BJ (cell line): Measurements from ENCODE around the gene VSIG2. TPM values are rescaled to one million over a fixed set of nuclear protein-coding genes. Genes with fewer than 3 reads are reported as not detected.

Experiments used
- CTCF ChIA-PET: fragments of 350-600 bp; formaldehyde crosslinking; extraction: SDS; loops from one replicate; lab custom pipeline; 2021; ENCODE audit warnings: antibody characterized with exemption, inconsistent platforms; lab: Yijun Ruan, JAX
- POLR2A ChIA-PET: fragments of 300-600 bp; sonication (Branson Sonifier 250); formaldehyde crosslinking; extraction: SDS; loops from one replicate; lab custom pipeline; 2021; ENCODE audit warnings: antibody characterized with exemption; lab: Charles Lee
- DNase-seq: peaks from one replicate; pipeline ENCODE4 v3.0.0-alpha.2; 2011; ENCODE audit warnings: low read depth
- H3K27me3 ChIP-seq: 2 replicates; pipeline ENCODE4 v1.6.0; 2011; ENCODE audit warnings: low read length; ENCODE audit not compliant: control insufficient read depth, insufficient read depth
- H3K36me3 ChIP-seq: 2 replicates; pipeline ENCODE4 v1.5.1; 2011; ENCODE audit warnings: low read length; ENCODE audit not compliant: control insufficient read depth, insufficient read depth
- H3K4me3 ChIP-seq: 2 replicates; pipeline ENCODE4 v1.5.1; 2011; ENCODE audit warnings: low read depth, mild to moderate bottlenecking, control low read depth, low read length
- polyA plus RNA-seq: library from polyadenylated mRNA; depleted of rRNA; stranded (reverse); fragments of >200 nt; gene quantifications from 2 replicates; pipeline ENCODE4 v1.2.3, GENCODE V29; 2011
- TF ChIP-seq, protein P1 (sequence below): IDR thresholded peaks from 2 replicates; pipeline ENCODE4 v1.5.1; 2011; ENCODE audit warnings: low read depth, mild to moderate bottlenecking, control low read depth, inconsistent platforms, low read length, moderate library complexity; ENCODE audit not compliant: insufficient read depth

Gene VSIG2
- polyA plus RNA-seq, 1 experiment: not detected

DNA sequence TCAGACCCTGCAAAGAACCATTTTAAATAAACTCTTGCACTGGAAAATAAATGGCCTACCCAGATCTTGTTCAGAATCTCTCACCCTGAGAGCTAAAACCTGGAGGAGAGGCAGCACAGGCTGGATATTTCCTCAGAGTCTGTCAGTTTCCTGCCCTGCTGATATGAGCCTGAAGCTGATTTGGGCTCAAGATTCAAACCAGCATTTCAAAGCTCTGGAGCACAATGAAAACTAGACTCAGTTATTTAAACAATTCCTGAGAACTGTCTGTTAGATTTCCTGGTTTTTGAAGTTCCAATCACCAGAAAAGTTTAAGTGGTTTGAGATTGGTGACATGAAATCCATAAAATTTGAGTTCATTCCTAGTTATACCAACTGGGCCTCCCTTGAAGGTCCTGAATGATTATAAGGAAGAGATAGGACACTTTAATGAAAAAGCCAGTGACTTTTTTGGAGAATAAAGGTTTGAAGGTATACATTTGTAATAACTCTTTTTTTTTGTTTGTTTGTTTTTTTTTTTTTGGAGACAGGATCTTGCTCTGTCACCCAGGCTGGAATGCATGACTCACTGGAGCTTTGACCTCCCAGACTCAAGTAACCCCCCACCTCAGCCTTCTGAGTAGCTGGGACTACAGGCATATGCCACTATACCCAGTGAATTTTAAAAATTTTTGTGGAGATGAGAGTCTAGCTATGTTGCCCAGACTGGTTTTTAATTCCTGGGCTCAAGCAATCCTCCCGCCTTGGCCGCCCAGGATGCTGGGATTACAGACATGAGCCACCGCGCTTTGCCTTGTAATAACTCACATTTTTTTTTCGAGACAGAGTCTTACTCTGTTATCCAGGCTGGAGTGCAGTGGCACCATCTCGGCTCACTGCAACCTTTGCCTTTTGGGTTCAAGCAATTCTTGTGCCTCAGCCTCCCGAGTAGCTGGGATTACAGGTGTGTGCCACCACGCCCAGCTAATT is 18.0 kb upstream of the VSIG2 start:
- ChIA-PET CTCF (interaction anchor here (0.8 to 3.0 kb wide), 5 partner anchors 24 to 100 kb away, joined by 3 to 10 read pairs (median 6); no protein-coding TSS in a partner anchor), POLR2A (no interaction called here)
- Histone ChIP-seq H3K4me3 (no peak overlapping the region), H3K36me3 (no peaks in the 10 kb centered on the region; the same call in none of the 2 replicates), H3K27me3 (no peaks in the 10 kb centered on the region)
- no peak for DNase-seq
- TF ChIP-seq, protein P1, sequence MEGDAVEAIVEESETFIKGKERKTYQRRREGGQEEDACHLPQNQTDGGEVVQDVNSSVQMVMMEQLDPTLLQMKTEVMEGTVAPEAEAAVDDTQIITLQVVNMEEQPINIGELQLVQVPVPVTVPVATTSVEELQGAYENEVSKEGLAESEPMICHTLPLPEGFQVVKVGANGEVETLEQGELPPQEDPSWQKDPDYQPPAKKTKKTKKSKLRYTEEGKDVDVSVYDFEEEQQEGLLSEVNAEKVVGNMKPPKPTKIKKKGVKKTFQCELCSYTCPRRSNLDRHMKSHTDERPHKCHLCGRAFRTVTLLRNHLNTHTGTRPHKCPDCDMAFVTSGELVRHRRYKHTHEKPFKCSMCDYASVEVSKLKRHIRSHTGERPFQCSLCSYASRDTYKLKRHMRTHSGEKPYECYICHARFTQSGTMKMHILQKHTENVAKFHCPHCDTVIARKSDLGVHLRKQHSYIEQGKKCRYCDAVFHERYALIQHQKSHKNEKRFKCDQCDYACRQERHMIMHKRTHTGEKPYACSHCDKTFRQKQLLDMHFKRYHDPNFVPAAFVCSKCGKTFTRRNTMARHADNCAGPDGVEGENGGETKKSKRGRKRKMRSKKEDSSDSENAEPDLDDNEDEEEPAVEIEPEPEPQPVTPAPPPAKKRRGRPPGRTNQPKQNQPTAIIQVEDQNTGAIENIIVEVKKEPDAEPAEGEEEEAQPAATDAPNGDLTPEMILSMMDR: no peak

DNA sequence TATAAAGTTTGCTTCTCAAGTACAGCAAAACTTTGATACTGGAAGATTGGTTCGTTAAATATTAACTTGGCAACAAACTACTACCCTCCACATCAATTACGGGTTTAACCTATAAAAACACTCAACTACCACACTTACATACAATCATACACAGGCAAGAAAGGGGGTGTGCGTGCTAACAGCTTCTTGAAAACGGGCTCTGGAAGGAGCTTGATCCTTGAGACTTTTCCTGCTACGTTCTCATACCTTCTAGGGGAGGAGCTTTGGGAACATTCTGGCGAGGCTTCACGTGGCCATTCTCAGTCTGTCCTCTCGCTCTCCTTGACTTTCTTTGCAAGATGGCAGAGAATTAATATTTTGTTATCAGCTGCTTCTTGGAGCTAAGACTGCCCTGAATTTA is 16.9 kb upstream of the VSIG2 start:
- TF ChIP-seq, protein P1: no peak
- no peaks in the 10 kb centered on the region; the same call in none of the 2 replicates for H3K36me3 ChIP-seq
- ChIA-PET POLR2A (no interaction called here), CTCF (interaction anchor here (1.9 to 3.0 kb wide), 4 partner anchors 11 to 69 kb away, joined by 5 to 10 read pairs (median 6); no protein-coding TSS in a partner anchor)
- H3K4me3 ChIP-seq: no peak overlapping the region
- no peak for DNase-seq
- no peaks in the 10 kb centered on the region for H3K27me3 ChIP-seq

DNA sequence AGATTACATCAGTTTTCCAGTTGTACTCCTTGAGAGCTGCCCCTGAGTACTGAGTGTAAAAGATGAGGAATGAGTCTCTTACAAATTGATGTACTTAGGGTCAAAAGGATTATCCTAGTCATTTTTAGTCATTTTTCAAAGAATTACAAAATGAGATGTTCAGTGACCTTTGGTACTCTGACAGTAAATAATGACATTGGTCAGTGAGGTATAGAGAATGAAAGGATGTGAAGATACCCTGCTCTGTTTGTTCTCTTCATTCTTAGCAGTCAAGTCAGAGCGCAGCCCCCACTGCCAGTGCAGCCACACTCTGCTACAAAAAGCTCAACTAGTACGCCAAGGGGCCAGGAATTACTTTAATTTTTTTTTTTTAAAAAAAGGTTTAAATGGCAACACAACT is 14.1 kb upstream of the VSIG2 start:
- Histone ChIP-seq H3K36me3 (no peaks in the 10 kb centered on the region; the same call in none of the 2 replicates), H3K4me3 (no peak overlapping the region), H3K27me3 (peaks cover 6% of the 10 kb centered on the region)
- no peak for DNase-seq
- POLR2A ChIA-PET: no interaction called here
- TF ChIP-seq, protein P1: no peak
- CTCF ChIA-PET: interaction anchor here (0.6 to 7.9 kb wide), 5 partner anchors 13 to 95 kb away, joined by 3 to 78 read pairs (median 4); partner anchors contain the start of genes SIAE and SPA17

DNA sequence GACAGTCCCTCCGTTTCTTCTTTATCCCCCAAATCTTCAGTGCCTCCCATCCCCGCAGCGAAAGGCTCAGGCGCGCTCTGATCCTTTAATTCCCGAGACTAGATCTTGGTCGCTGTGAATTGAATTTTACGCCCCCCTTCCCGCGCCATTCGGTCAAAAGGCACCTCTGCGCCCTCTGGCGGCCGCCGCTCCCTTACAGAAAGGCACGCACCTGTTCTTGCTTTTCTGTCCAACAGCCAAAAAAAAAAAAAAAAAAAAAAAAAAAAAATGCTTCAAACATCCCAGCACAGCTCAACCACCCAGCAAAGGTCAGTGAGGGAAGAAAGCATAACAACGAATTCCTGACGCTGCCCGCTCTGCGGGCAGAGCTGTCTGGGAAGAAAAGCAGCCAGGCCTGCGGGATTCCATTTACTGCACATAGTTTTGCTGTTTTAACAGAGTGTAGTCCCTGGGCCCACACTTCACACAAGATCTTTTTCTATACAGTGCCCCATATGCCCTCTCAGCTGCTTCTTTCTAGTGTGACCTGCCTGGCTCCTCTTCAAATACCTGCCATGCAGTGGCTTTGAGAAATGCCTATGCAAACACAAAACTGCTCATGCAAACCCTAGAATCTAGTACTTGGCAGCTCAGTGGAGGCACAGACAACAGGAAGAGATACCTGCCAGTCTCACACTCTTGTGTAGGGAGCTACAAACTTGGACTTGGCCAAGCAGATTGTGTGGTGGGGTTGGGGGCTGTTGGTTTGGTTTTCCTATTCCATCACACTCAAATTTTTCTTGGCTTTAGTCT is 11.3 kb upstream of the VSIG2 start:
- TF ChIP-seq, protein P1: peak; percentile 85
- no peak for DNase-seq
- ChIA-PET CTCF (interaction anchor here (0.7 to 7.9 kb wide), 24 partner anchors 9 to 119 kb away, joined by 3 to 78 read pairs (median 5); partner anchors contain the start of genes NRGN, SIAE, SPA17 and VSIG2), POLR2A (no interaction called here)
- Histone ChIP-seq H3K27me3 (peaks cover 11% of the 10 kb centered on the region), H3K4me3 (peak overlapping the region; percentile 43), H3K36me3 (no peaks in the 10 kb centered on the region; the same call in none of the 2 replicates)
